Spinal cord (tissue), 10 donors: ENCODE results near the gene RDH11. TPM values are rescaled to one million over a fixed set of nuclear protein-coding genes. Genes with fewer than 3 reads are reported as not detected.

ENCODE experiments used
- DNase-seq, 6 donors: peaks; one replicate each; pipeline versions ENCODE4 v3.0.0 to v3.0.0-alpha.2; 2013 to 2015; ENCODE audit warnings: low spot score in 6 of 6, low read depth in 4 of 6
- H3K27ac ChIP-seq: one replicate; pipeline ENCODE4 v1.5.1; 2013; ENCODE audit warnings: low read depth, low read length, control low read depth
- H3K27me3 ChIP-seq: one replicate; pipeline ENCODE4 v1.6.1; 2013; ENCODE audit warnings: low read length; ENCODE audit not compliant: control insufficient read depth, insufficient read depth
- H3K36me3 ChIP-seq: one replicate; pipeline ENCODE4 v1.6.1; 2013; ENCODE audit warnings: low read length; ENCODE audit not compliant: control insufficient read depth, insufficient read depth
- H3K4me1 ChIP-seq: one replicate; pipeline ENCODE4 v1.6.1; 2013; ENCODE audit warnings: low read length; ENCODE audit not compliant: control insufficient read depth, insufficient read depth
- H3K4me3 ChIP-seq: one replicate; pipeline ENCODE4 v1.5.1; 2013; ENCODE audit warnings: low read depth, low read length, control low read depth
- H3K9me3 ChIP-seq: one replicate; pipeline ENCODE4 v1.6.1; 2013; ENCODE audit warnings: low read length; ENCODE audit not compliant: control insufficient read depth, insufficient read depth
- WGBS: methylation state at CpG from one replicate; pipeline ENCODE4 v1.1.5; 2013; ENCODE audit warnings: missing lambda C conversion rate; ENCODE audit not compliant: insufficient coverage; 5-methylcytosine and 5-hydroxymethylcytosine counted together
- long read RNA-seq, 4 donors: transcript quantifications; one replicate each; lab custom pipeline, GENCODE V29; 2026
- polyA plus RNA-seq, 2 donors: library from polyadenylated mRNA; unstranded; fragments of 120-200 nt; gene quantifications; one replicate each; pipeline ENCODE4 v1.2.1, GENCODE V29; 2013; ENCODE audit not compliant: insufficient read length in 2 of 2
- total RNA-seq, 2 donors: library from RNA; depleted of rRNA in 1 of 2; stranded (reverse); fragments of 120-200 nt in 1 of 2; fragments of >200 nt in 1 of 2; gene quantifications; one replicate each; pipeline versions ENCODE4 v1.2.3 to v1.2.4, GENCODE V29; 2013 to 2014
- donor health status: healthy.

Gene RDH11
- total RNA-seq: 100 to 1,000 TPM in 1 of 2 donors, 10 to 100 TPM in 1; 94.7 to 141 TPM
- 100 to 1,000 TPM; 144 to 150 TPM for polyA plus RNA-seq
- long read RNA-seq, donor 1, transcript RDH11-201 (7 exons, 2,588 nt): major isoform, 38 of 46 reads
- long read RNA-seq, donor 1, partial matches to known transcripts: 6 of 46 reads
- long read RNA-seq, donor 1, other reads (novel, unspliced or antisense): 0 of 46 reads
- long read RNA-seq, donor 2, transcript RDH11-201 (7 exons, 2,588 nt): major isoform, 15 of 18 reads
- long read RNA-seq, donor 2, partial matches to known transcripts: 0 of 18 reads
- long read RNA-seq, donor 2, other reads (novel, unspliced or antisense): 0 of 18 reads
- long read RNA-seq, donor 3, transcript RDH11-201 (7 exons, 2,588 nt): major isoform, 18 of 19 reads
- long read RNA-seq, donor 3, partial matches to known transcripts: 0 of 19 reads
- long read RNA-seq, donor 3, other reads (novel, unspliced or antisense): 0 of 19 reads
- long read RNA-seq, donor 4, transcript RDH11-201 (7 exons, 2,588 nt): major isoform, 11 of 15 reads
- long read RNA-seq, donor 4, partial matches to known transcripts: 0 of 15 reads
- long read RNA-seq, donor 4, other reads (novel, unspliced or antisense): 0 of 15 reads

DNA sequence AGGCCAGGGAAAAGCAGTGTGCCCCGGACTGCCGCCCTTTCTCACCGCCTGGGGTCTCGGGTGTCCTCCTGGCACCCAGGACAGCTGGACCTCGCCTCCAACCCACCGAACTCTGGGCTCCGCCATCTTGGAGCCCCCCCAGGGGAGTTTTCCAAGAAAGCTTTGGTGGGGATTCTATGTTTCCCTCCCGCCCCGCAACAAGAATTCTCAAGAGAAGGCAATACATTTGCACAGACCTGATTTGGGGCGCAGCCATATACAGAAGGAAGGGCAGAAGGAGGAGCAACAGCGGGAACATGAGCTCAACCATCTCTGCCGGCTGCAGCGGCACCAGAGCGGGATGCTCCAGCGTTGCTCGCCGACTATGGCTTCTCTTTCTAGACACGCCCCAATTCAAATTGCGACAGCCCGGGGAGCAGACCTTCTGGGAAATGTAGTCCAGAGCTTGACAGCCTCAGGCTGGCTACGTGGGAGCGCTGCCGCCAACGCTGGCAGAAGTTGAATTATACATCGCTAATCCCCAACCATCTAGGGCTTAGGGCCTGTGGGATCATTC, at the start of gene RDH11:
Gene RDH11, minus strand, starts transcription at position 371 of the 556 bp plus-strand sequence. Its CDS starts 61 bp downstream, at position 310.
- H3K4me1 ChIP-seq: peaks cover 4% of the 10 kb centered on the region
- peak within 1 kb of the TSS; percentile 89 for H3K4me3 ChIP-seq
- H3K27me3 ChIP-seq: no peaks in the 10 kb centered on the region
- peak within 1 kb of the TSS; percentile 93 for H3K27ac ChIP-seq
- no peaks in the 10 kb centered on the region for H3K9me3 ChIP-seq
- WGBS: 0% methylated on average over 21 of the region's 25 CpGs
- peaks cover 8% of the 10 kb centered on the region for H3K36me3 ChIP-seq
- DNase-seq: peak; percentile 77 to 98 (median 86)

- Histone ChIP-seq H3K36me3 (peaks cover 8% of the 10 kb centered on the region), H3K9me3 (no peaks in the 10 kb centered on the region), H3K4me1 (no peaks in the 10 kb centered on the region), H3K4me3 (no peak overlapping the region), H3K27me3 (no peaks in the 10 kb centered on the region), H3K27ac (no peak overlapping the region)
- 100% methylated on average over 1 of the region's 2 CpGs for WGBS
- no peak for DNase-seq
Measured at GRCh38 chr14:67744046-67744445, 48.5 kb upstream of the RDH11 start.

- H3K27me3 ChIP-seq: no peaks in the 10 kb centered on the region
- H3K9me3 ChIP-seq: no peaks in the 10 kb centered on the region
- H3K27ac ChIP-seq: no peak overlapping the region
- WGBS: 93% methylated on average over 6 of the region's 12 CpGs
- no peak overlapping the region for H3K4me3 ChIP-seq
- H3K4me1 ChIP-seq: peaks cover 1% of the 10 kb centered on the region
- DNase-seq: no peak
- no peaks in the 10 kb centered on the region for H3K36me3 ChIP-seq
Measured at GRCh38 chr14:67738740-67739504, 43.4 kb upstream of the RDH11 start.

DNA sequence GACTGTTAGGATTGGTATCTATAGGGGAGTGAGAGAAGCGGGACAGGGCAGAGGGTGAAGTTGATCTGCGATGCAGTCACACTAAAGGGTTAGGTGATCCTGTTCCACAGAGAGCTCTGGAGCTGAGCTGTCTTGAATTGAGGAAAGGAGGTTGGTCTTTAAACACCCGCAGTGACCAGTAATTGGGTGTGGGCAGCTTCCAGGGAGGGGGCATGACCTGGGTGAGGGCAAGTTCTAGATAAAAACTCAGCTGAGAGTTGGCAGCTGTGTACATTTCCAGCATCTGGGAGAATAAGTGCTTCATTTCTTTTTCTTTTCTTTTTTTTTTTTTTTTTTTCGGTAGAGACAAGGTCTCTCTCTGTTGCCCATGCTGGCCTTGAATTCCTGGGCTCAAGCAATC, 41.2 kb upstream of the RDH11 start:
- Histone ChIP-seq H3K27ac (no peak overlapping the region), H3K4me1 (peaks cover 3% of the 10 kb centered on the region), H3K36me3 (no peaks in the 10 kb centered on the region), H3K9me3 (no peaks in the 10 kb centered on the region), H3K27me3 (no peaks in the 10 kb centered on the region), H3K4me3 (no peak overlapping the region)
- no peak for DNase-seq
- 82% methylated on average over 3 of the region's 4 CpGs for WGBS

GRCh38 chr14:67735336-67736147, 40.0 kb upstream of the RDH11 start:
- Histone ChIP-seq H3K36me3 (no peaks in the 10 kb centered on the region), H3K4me3 (no peak overlapping the region), H3K9me3 (no peaks in the 10 kb centered on the region), H3K27ac (no peak overlapping the region), H3K4me1 (peaks cover 3% of the 10 kb centered on the region), H3K27me3 (no peaks in the 10 kb centered on the region)
- WGBS: 91% methylated on average over 5 of the region's 10 CpGs
- DNase-seq: no peak

GRCh38 chr14:67734675-67735074, 39.1 kb upstream of the RDH11 start:
- peaks cover 3% of the 10 kb centered on the region for H3K4me1 ChIP-seq
- no peaks in the 10 kb centered on the region for H3K27me3 ChIP-seq
- H3K36me3 ChIP-seq: no peaks in the 10 kb centered on the region
- no peaks in the 10 kb centered on the region for H3K9me3 ChIP-seq
- H3K4me3 ChIP-seq: no peak overlapping the region
- H3K27ac ChIP-seq: no peak overlapping the region
- WGBS: no CpG with 5 or more reads among the region's 3 CpGs
- DNase-seq: no peak

- Histone ChIP-seq H3K36me3 (no peaks in the 10 kb centered on the region), H3K4me3 (no peak overlapping the region), H3K9me3 (no peaks in the 10 kb centered on the region), H3K27ac (no peak overlapping the region), H3K27me3 (no peaks in the 10 kb centered on the region), H3K4me1 (peaks cover 7% of the 10 kb centered on the region)
- no peak for DNase-seq
- WGBS: 83% methylated on average over 4 of the region's 4 CpGs
Measured at GRCh38 chr14:67733616-67734015, 38.1 kb upstream of the RDH11 start.

- Histone ChIP-seq H3K27ac (no peak overlapping the region), H3K4me1 (peaks cover 7% of the 10 kb centered on the region), H3K36me3 (no peaks in the 10 kb centered on the region), H3K27me3 (no peaks in the 10 kb centered on the region), H3K9me3 (no peaks in the 10 kb centered on the region), H3K4me3 (no peak overlapping the region)
- WGBS: 20% methylated on average over 15 of the region's 21 CpGs
- DNase-seq: peak in 1 of 6 donors; percentile 65
Measured at GRCh38 chr14:67729072-67729885, 33.7 kb upstream of the RDH11 start.
